ENCODE data around the gene PPP2R1B. TPM values are rescaled to one million over a fixed set of nuclear protein-coding genes. Genes with fewer than 3 reads are reported as not detected.

The PPP2R1B gene
- total RNA-seq, 6 donors from 2014 or later, result 11.3 to 31.8 (median 22.0) TPM

DNA sequence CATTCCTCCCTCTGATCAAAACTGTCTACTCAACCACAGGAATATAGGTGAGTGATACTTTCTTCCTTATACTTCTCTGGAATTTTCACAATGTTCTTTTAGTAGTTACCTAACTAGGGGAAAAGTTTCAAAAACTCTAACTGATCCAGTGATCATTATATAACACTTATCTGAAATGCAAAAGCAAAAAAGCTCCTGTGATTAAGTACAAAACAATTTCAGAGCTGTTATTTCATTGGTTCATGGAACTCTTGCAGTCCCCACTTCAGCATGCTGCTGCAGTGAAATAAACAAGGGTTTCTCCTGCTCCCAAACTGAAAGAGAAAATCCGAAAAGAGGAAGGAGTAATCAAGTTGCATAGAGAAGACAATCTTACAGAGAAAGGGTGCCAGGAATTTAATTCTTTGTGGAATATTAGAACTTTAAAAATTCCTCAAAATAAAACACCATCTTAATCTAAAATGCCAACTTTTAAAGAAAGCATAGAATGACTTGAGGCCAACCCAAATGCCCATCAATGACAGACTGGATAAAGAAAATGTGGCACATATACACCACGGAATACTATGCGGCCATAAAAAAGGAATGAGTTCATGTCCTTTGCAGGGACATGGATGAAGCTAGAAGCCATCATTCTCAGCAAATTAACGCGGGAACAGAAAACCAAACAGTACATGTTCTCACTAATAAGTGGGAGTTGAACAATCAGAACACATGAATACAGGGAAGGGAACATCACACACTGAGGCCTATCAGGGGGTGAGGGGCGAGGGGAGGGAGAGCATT, 20.3 kb downstream of the PPP2R1B start:
- Histone ChIP-seq H3K4me3 (no peak overlapping the region), H3K4me1 (peaks cover 0 to 8% (median 0%) of the 10 kb centered on the region in 4 donors), H3K9me3 (no peaks in the 10 kb centered on the region), H3K27me3 (no peaks in the 10 kb centered on the region), H3K27ac (peak overlapping the region; percentile 3 to 44 (median 23)), H3K36me3 (peaks cover 7 to 97% (median 32%) of the 10 kb centered on the region in 4 donors)
- no peak for TF ChIP-seq CTCF (IDR thresholded peaks at IDR 0.05)
- TF ChIP-seq POLR2A (IDR thresholded peaks at IDR 0.05), result no peak
- no peak for TF ChIP-seq EP300 (IDR thresholded peaks at IDR 0.05)
- no peak for TF ChIP-seq POLR2AphosphoS5 (IDR thresholded peaks at IDR 0.05)
- no peak for DNase-seq
- WGBS, 2 donors, result 87 to 89% methylated on average over 6 of the region's 6 CpGs
- ATAC-seq (ENCODE audit: low FRiP score in 2 of 2), result no peak

DNA sequence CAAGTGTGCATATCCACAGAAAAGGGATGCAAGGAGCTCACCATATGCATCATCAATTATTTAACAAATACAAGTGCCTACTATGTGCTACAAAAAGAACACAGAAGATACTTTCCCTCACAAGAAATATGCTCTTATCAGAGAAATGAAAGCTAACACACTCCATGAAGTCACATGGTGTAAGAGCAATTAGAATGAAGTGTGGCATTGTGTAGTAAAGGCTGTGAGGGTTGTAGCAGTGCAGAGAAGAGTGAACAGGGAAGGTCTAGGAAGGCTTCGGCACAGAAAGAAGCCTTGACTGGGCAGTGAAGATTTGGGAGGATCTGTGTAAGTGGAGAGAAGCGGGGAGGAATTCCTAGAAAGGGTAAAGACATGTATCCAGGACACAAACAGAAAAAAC, 22.5 kb downstream of the PPP2R1B start:
- ATAC-seq (ENCODE audit: low FRiP score in 2 of 2), result no peak
- Histone ChIP-seq H3K4me1 (peaks cover 0 to 12% (median 0%) of the 10 kb centered on the region in 4 donors), H3K36me3 (peaks cover 4 to 84% (median 29%) of the 10 kb centered on the region in 4 donors), H3K4me3 (no peak overlapping the region), H3K9me3 (no peaks in the 10 kb centered on the region), H3K27me3 (no peaks in the 10 kb centered on the region), H3K27ac (no peak overlapping the region)
- no peak for TF ChIP-seq POLR2A (IDR thresholded peaks at IDR 0.05)
- no peak for TF ChIP-seq EP300 (IDR thresholded peaks at IDR 0.05)
- no peak for TF ChIP-seq CTCF (IDR thresholded peaks at IDR 0.05)
- TF ChIP-seq POLR2AphosphoS5 (IDR thresholded peaks at IDR 0.05), result no peak
- no peak for DNase-seq
- WGBS, 2 donors, result 81 to 89% methylated on average over 2 of the region's 2 CpGs

DNA sequence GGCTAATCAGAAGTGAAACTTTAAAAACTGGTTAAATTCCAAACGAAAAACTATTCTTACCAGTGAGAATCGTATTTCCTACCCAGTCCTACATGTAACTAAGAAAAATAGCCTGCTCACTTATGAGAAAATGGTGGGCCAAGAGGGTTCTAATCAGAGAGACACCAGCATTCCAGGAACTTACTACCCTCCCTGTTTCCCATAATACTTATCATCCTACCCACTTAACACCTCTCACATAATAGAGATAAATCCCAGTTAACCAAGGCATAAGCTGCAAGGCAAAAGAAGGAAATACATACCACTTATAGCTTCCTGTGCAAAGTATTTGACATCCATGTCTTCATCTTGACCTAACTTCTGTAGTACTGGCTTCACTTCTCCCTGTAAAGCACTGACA, 24.4 kb downstream of the PPP2R1B start:
- WGBS, 2 donors, result 90 to 96% methylated on average over 2 of the region's 2 CpGs
- no peaks in the 10 kb centered on the region for H3K27me3 ChIP-seq
- H3K27ac ChIP-seq, result peak overlapping the region in 1 of 4 donors; percentile 8
- no peak for DNase-seq
- no peak for ATAC-seq (ENCODE audit: low FRiP score in 2 of 2)
- no peaks in the 10 kb centered on the region for H3K9me3 ChIP-seq
- TF ChIP-seq EP300 (IDR thresholded peaks at IDR 0.05) (no peak), POLR2AphosphoS5 (IDR thresholded peaks at IDR 0.05) (no peak), CTCF (IDR thresholded peaks at IDR 0.05) (no peak), POLR2A (IDR thresholded peaks at IDR 0.05) (no peak)
- H3K4me1 ChIP-seq, result peaks cover 9 to 29% (median 18%) of the 10 kb centered on the region in 4 donors
- H3K4me3 ChIP-seq, result no peak overlapping the region
- peaks cover 4 to 65% (median 17%) of the 10 kb centered on the region in 4 donors for H3K36me3 ChIP-seq

GRCh38 chr11:111739299-111739698, 26.9 kb downstream of the PPP2R1B start:
- H3K36me3 ChIP-seq, result peaks cover 4 to 40% (median 17%) of the 10 kb centered on the region in 4 donors
- no peaks in the 10 kb centered on the region for H3K27me3 ChIP-seq
- peak overlapping the region in 3 of 4 donors; percentile 89 to 98 (median 91) for H3K27ac ChIP-seq
- DNase-seq (no peak), ATAC-seq (ENCODE audit: low FRiP score in 2 of 2) (no peak)
- H3K4me3 ChIP-seq, result no peak overlapping the region
- H3K4me1 ChIP-seq, result peaks cover 26 to 41% (median 37%) of the 10 kb centered on the region in 4 donors
- H3K9me3 ChIP-seq, result no peaks in the 10 kb centered on the region
- WGBS, 2 donors, result 75 to 95% methylated on average over 2 of the region's 2 CpGs
- TF ChIP-seq CTCF (IDR thresholded peaks at IDR 0.05) (no peak), POLR2A (IDR thresholded peaks at IDR 0.05) (no peak), POLR2AphosphoS5 (IDR thresholded peaks at IDR 0.05) (no peak), EP300 (IDR thresholded peaks at IDR 0.05) (no peak)

Data from upper lobe of left lung (tissue), 6 donors.